Cardiac septum (tissue), 1 donor: ENCODE measurements around the gene RNF150. TPM values are rescaled to one million over a fixed set of nuclear protein-coding genes. Genes with fewer than 3 reads are reported as not detected.

Source experiments
- DNase-seq: peaks from one replicate; pipeline ENCODE4 v3.0.0-alpha.2; 2020; ENCODE audit warnings: low spot score
- intact Hi-C: fragments of 100-400 bp; cut with DNase I; formaldehyde crosslinking; loops from one replicate; pipeline ENCODE4 v1.14.0; 2022
- total RNA-seq: library from RNA; stranded (reverse); fragmentation: NEBNext Ultra II Directional; extraction: Animal tissue kit (Norgen Biotek cat#: 25700); gene quantifications from one replicate; pipeline ENCODE4 v1.2.1, GENCODE V29; 2021
- donor health status: DM: no; HTN: no; CAD: no.

Gene RNF150
- total RNA-seq, 1 donor from 2014 or later = 69.2 TPM

- intact Hi-C loops = loop anchor here (5.0 kb wide), 1 partner anchor 44 kb away; no protein-coding TSS in a partner anchor
- no peak for DNase-seq
Measured at GRCh38 chr4:141003193-141003592, 130.1 kb downstream of the RNF150 start.

- intact Hi-C loops = loop anchor here (5.0 kb wide), 1 partner anchor 45 kb away; no protein-coding TSS in a partner anchor
- no peak for DNase-seq
Measured at GRCh38 chr4:141002323-141002805, 130.9 kb downstream of the RNF150 start.

GRCh38 chr4:140996766-140997165, 136.5 kb downstream of the RNF150 start:
- DNase-seq = no peak
- intact Hi-C loops = loop anchor here (5.0 kb wide), 1 partner anchor 136 kb away; the partner anchor contains the start of gene RNF150

GRCh38 chr4:140995058-140995457, 138.2 kb downstream of the RNF150 start:
- DNase-seq = no peak
- intact Hi-C loops = loop anchor here (5.0 kb wide), 1 partner anchor 137 kb away; the partner anchor contains the start of gene RNF150

- DNase-seq = no peak
- intact Hi-C loops = loop anchor here (5.0 kb wide), 1 partner anchor 127 kb away; no protein-coding TSS in a partner anchor
Measured at GRCh38 chr4:140994015-140994414, 139.3 kb downstream of the RNF150 start.

- intact Hi-C loops = loop anchor here (5.0 kb wide), 1 partner anchor 126 kb away; no protein-coding TSS in a partner anchor
Measured at GRCh38 chr4:140993370-140993769, 139.9 kb downstream of the RNF150 start.

GRCh38 chr4:140989944-140990343, 143.3 kb downstream of the RNF150 start:
- DNase-seq = no peak
- intact Hi-C loops = loop anchor here (5.0 kb wide), 1 partner anchor 123 kb away; no protein-coding TSS in a partner anchor

More at GRCh38 chr4:140993370-140993769, 139.9 kb downstream of the RNF150 start:
- no peak for DNase-seq

- intact Hi-C loops = no loop called here
- no peak for DNase-seq
Measured at GRCh38 chr4:140986045-140986444, 147.2 kb downstream of the RNF150 start.

- DNase-seq = no peak
- intact Hi-C loops = loop anchor here (5.0 kb wide), 2 partner anchors 40 to 150 kb away; partner anchors contain the start of gene RNF150
Measured at GRCh38 chr4:140982613-140983340, 150.5 kb downstream of the RNF150 start.

- intact Hi-C loops = loop anchor here (5.0 kb wide), 2 partner anchors 38 to 152 kb away; partner anchors contain the start of gene RNF150
- no peak for DNase-seq
Measured at GRCh38 chr4:140980426-140981200, 152.7 kb downstream of the RNF150 start.

GRCh38 chr4:140976768-140977167, 156.5 kb downstream of the RNF150 start:
- intact Hi-C loops = no loop called here
- no peak for DNase-seq

GRCh38 chr4:140971077-140971792, 162.0 kb downstream of the RNF150 start:
- no peak for DNase-seq
- intact Hi-C loops = no loop called here

- intact Hi-C loops = no loop called here
- DNase-seq = no peak
Measured at GRCh38 chr4:140969296-140969695, 164.0 kb downstream of the RNF150 start.

- no peak for DNase-seq
- intact Hi-C loops = no loop called here
Measured at GRCh38 chr4:140968371-140968770, 164.9 kb downstream of the RNF150 start.

- DNase-seq = no peak
- intact Hi-C loops = no loop called here
Measured at GRCh38 chr4:140963883-140964282, 169.4 kb downstream of the RNF150 start.

- no peak for DNase-seq
- intact Hi-C loops = no loop called here
Measured at GRCh38 chr4:140955641-140956040, 177.6 kb downstream of the RNF150 start.

- intact Hi-C loops = no loop called here
- no peak for DNase-seq
Measured at GRCh38 chr4:140952717-140953116, 180.6 kb downstream of the RNF150 start.

- DNase-seq = no peak
- intact Hi-C loops = no loop called here
Measured at GRCh38 chr4:140947506-140947905, 185.8 kb downstream of the RNF150 start.

GRCh38 chr4:140945106-140945505, 188.2 kb downstream of the RNF150 start:
- intact Hi-C loops = no loop called here
- DNase-seq = no peak
